Measurements from ENCODE around the gene CENPU. TPM values are rescaled to one million over a fixed set of nuclear protein-coding genes. Genes with fewer than 3 reads are reported as not detected.

Gene CENPU
- total and polyA plus RNA-seq, 10 of the 15 experiments (the other 5 are each of a cell fraction or from before 2014, with no cell fraction given) = 26.6 to 90.8 (median 53.8) TPM

DNA sequence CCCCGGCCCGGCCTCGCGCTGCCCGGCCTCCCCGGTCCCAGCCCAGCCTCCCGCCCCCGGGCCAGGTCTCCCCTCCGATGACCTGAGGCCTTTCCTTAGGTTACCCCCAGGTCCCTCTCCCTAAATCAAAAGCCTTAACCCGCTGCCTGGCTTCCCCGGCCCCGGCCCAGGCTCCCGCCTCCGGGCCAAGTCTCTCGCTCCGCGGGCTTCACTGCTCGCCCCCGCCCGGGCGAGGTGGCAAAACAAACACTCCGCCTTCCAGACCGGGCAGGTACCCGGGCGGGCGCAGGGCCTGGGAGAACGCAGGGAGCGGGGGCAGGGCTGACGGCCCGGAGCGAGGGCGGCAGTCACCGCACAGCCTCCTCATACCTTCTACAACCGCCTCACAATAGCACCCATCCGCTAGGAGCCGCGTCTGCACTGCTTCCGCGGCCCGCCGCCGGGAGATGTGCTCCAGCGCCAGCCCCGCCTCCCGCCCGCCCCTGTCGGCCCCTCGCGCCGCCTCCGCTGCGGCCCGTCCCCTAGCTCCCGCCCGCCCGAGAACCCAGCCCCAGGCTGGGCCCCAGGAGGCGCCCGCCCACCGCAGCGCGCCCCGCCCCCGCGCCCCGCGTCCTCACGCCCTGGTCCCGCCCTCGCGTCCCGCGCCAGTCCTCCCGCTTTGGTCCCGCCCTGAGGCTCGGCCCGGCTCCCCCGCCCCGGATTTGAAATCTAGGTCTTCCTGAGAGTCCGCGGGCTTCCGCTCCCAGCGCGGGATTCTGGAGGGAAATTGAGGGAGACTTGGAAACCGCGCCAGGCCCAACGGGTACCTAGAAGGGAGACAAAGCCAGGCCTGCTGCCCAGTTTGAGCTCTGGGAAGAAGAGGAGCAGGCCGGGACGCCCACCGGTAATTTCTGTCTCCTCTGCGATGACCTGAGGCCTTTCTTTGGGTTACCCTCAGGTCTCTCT, 84.6 kb downstream of the CENPU start, which contains the start of the genes CASP3 and PRIMPOL (continued):
- TF ChIP-seq, protein P1, sequence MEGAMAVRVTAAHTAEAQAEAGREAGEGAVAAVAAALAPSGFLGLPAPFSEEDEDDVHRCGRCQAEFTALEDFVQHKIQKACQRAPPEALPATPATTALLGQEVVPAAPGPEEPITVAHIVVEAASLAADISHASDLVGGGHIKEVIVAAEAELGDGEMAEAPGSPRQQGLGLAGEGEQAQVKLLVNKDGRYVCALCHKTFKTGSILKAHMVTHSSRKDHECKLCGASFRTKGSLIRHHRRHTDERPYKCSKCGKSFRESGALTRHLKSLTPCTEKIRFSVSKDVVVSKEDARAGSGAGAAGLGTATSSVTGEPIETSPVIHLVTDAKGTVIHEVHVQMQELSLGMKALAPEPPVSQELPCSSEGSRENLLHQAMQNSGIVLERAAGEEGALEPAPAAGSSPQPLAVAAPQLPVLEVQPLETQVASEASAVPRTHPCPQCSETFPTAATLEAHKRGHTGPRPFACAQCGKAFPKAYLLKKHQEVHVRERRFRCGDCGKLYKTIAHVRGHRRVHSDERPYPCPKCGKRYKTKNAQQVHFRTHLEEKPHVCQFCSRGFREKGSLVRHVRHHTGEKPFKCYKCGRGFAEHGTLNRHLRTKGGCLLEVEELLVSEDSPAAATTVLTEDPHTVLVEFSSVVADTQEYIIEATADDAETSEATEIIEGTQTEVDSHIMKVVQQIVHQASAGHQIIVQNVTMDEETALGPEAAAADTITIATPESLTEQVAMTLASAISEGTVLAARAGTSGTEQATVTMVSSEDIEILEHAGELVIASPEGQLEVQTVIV (IDR thresholded peaks at IDR 0.05; ENCODE audit: borderline replicate concordance, partially characterized antibody) = no peak
- TF ChIP-seq, protein P2, sequence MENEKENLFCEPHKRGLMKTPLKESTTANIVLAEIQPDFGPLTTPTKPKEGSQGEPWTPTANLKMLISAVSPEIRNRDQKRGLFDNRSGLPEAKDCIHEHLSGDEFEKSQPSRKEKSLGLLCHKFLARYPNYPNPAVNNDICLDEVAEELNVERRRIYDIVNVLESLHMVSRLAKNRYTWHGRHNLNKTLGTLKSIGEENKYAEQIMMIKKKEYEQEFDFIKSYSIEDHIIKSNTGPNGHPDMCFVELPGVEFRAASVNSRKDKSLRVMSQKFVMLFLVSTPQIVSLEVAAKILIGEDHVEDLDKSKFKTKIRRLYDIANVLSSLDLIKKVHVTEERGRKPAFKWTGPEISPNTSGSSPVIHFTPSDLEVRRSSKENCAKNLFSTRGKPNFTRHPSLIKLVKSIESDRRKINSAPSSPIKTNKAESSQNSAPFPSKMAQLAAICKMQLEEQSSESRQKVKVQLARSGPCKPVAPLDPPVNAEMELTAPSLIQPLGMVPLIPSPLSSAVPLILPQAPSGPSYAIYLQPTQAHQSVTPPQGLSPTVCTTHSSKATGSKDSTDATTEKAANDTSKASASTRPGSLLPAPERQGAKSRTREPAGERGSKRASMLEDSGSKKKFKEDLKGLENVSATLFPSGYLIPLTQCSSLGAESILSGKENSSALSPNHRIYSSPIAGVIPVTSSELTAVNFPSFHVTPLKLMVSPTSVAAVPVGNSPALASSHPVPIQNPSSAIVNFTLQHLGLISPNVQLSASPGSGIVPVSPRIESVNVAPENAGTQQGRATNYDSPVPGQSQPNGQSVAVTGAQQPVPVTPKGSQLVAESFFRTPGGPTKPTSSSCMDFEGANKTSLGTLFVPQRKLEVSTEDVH (IDR thresholded peaks at IDR 0.05; ENCODE audit: low read depth, partially characterized antibody) = peak; percentile 67
- peak; percentile 81 for TF ChIP-seq SIN3A (IDR thresholded peaks at IDR 0.05; ENCODE audit: low read depth, low read length)
